ENCODE results near the gene COQ2. TPM values are rescaled to one million over a fixed set of nuclear protein-coding genes. Genes with fewer than 3 reads are reported as not detected.
A peak's percentile ranks its signal among the peaks of the same experiment; 100 is the strongest.
"Not testable (repeated sequence)": the region's sequence is repeated elsewhere in the genome, so short reads cannot be mapped to it uniquely, and the experiment has no call there.

COQ2 gene
- polyA plus RNA-seq, 1 donor (not counting 4 experiments of a cell fraction or from before 2014, with no cell fraction given), result 29.1 TPM

DNA sequence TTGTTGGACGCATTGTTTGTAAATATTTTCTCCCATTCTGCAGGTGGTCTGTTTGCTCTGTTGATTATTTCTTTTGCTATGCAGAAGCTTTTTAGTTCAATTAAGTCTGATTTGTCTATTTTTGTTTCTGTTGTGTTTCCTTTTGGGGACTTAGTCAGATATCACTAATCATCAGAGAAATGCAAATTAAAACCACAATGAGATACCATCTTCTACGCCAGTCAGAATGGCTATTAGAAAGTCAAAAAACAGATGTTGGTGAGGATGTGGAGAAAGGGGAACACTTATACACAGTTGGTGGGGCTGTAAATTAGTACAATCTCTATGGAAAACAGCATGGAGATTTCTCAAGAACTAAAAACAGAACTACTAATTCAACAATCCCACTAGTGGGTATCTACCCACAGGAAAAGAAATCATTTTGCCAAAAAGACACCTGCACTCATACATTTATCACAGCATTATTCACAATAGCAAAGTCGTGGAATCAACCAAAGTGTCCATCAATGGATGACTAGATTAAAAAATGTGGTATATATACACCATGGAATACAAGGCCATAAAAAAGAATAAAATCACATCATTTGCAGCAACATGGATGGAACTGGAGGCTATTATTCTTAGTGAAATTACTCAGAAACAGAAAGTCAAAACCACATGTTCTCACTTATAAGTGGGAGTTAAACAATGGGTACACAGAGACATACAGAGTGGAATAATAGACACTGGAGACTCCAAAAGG lies 8.1 kb downstream of the COQ2 start:
- Histone ChIP-seq H2AFZ (ENCODE audit: control insufficient read depth, low read length) (no peak overlapping the region), H3K4me2 (ENCODE audit: control insufficient read depth, extremely low read depth, insufficient read depth, low read depth, low read length) (no peak overlapping the region), H3K9ac (ENCODE audit: control insufficient read depth, extremely low read depth, insufficient read depth, low read length) (no peak overlapping the region), H3K36me3 (ENCODE audit: control insufficient read depth in 2 of 2, extremely low read depth in 1 of 2, insufficient read depth in 2 of 2, low read length in 2 of 2) (peaks cover 0 to 4% of the 10 kb centered on the region in 2 experiments), H4K20me1 (ENCODE audit: control insufficient read depth, extremely low read depth, insufficient read depth, low read length) (no peaks in the 10 kb centered on the region), H3K9me1 (ENCODE audit: control insufficient read depth, extremely low read depth, insufficient read depth, low read length) (no peaks in the 10 kb centered on the region), H3K4me1 (ENCODE audit: control insufficient read depth, extremely low read depth, insufficient read depth, low read length) (peaks cover under 1% of the 10 kb centered on the region), H3K79me2 (ENCODE audit: control insufficient read depth, insufficient read depth, low read length) (peaks cover 8% of the 10 kb centered on the region), H3K9me3 (ENCODE audit: control insufficient read depth, low read depth, low read length) (no peaks in the 10 kb centered on the region), H3K4me3 (ENCODE audit: control insufficient read depth in 2 of 3, extremely low read depth in 1 of 3, insufficient read depth in 2 of 3, low read depth in 1 of 3, low read length in 3 of 3) (no peak overlapping the region), H3K27ac (ENCODE audit: control insufficient read depth, insufficient read depth, low read length) (no peak overlapping the region), H3K27me3 (ENCODE audit: control insufficient read depth, extremely low read depth, insufficient read depth, low read length) (no peaks in the 10 kb centered on the region)
- TF ChIP-seq, protein P1, sequence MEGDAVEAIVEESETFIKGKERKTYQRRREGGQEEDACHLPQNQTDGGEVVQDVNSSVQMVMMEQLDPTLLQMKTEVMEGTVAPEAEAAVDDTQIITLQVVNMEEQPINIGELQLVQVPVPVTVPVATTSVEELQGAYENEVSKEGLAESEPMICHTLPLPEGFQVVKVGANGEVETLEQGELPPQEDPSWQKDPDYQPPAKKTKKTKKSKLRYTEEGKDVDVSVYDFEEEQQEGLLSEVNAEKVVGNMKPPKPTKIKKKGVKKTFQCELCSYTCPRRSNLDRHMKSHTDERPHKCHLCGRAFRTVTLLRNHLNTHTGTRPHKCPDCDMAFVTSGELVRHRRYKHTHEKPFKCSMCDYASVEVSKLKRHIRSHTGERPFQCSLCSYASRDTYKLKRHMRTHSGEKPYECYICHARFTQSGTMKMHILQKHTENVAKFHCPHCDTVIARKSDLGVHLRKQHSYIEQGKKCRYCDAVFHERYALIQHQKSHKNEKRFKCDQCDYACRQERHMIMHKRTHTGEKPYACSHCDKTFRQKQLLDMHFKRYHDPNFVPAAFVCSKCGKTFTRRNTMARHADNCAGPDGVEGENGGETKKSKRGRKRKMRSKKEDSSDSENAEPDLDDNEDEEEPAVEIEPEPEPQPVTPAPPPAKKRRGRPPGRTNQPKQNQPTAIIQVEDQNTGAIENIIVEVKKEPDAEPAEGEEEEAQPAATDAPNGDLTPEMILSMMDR (optimal IDR thresholded peaks at IDR 0.05 in 1 of 3, IDR thresholded peaks at IDR 0.05 in 1 of 3, conservative IDR thresholded peaks at IDR 0.05 in 1 of 3; ENCODE audit: extremely low read depth in 1 of 3, insufficient read depth in 2 of 3, low read length in 3 of 3), result no peak
- no peak for TF ChIP-seq EZH2 (IDR thresholded peaks at IDR 0.05; ENCODE audit: low read length)
- FAIRE-seq (no peak), DNase-seq (ENCODE audit: low read depth, low spot score) (no peak)
- dilution Hi-C loops (cut with MboI; ENCODE audit: extremely low pct_ligation_motif_present, low sequenced_read_pairs), result no loop called here

DNA sequence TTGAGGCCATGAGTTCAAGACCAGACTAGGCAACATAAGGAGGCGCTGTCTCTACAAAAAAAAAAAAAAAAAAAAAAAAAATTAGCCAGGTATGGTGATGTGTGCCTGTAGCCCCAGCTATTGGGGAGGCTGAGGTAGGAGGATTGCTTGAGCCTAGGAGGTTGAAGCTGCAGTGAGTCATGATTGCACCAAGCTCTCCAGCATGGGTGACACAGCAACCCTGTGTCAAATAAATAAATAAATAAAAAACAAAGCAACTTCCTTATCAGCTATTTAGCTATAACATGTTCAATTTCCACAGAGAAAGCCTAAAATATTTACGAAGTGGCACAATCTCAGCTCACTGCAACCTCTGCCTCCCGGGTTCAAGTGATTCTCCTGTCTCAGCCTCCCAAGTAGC lies 10.7 kb downstream of the COQ2 start:
- FAIRE-seq; H3K27ac ChIP-seq (ENCODE audit: control insufficient read depth, insufficient read depth, low read length); dilution Hi-C loops (cut with MboI; ENCODE audit: extremely low pct_ligation_motif_present, low sequenced_read_pairs); H2AFZ ChIP-seq (ENCODE audit: control insufficient read depth, low read length); H3K4me1 ChIP-seq (ENCODE audit: control insufficient read depth, extremely low read depth, insufficient read depth, low read length); H4K20me1 ChIP-seq (ENCODE audit: control insufficient read depth, extremely low read depth, insufficient read depth, low read length); H3K9me1 ChIP-seq (ENCODE audit: control insufficient read depth, extremely low read depth, insufficient read depth, low read length); H3K4me2 ChIP-seq (ENCODE audit: control insufficient read depth, extremely low read depth, insufficient read depth, low read depth, low read length); H3K9ac ChIP-seq (ENCODE audit: control insufficient read depth, extremely low read depth, insufficient read depth, low read length); H3K27me3 ChIP-seq (ENCODE audit: control insufficient read depth, extremely low read depth, insufficient read depth, low read length); H3K9me3 ChIP-seq (ENCODE audit: control insufficient read depth, low read depth, low read length); H3K36me3 ChIP-seq (ENCODE audit: control insufficient read depth in 2 of 2, extremely low read depth in 1 of 2, insufficient read depth in 2 of 2, low read length in 2 of 2); H3K79me2 ChIP-seq (ENCODE audit: control insufficient read depth, insufficient read depth, low read length); DNase-seq (ENCODE audit: low read depth, low spot score); H3K4me3 ChIP-seq (ENCODE audit: control insufficient read depth in 2 of 3, extremely low read depth in 1 of 3, insufficient read depth in 2 of 3, low read depth in 1 of 3, low read length in 3 of 3): not testable (repeated sequence)

DNA sequence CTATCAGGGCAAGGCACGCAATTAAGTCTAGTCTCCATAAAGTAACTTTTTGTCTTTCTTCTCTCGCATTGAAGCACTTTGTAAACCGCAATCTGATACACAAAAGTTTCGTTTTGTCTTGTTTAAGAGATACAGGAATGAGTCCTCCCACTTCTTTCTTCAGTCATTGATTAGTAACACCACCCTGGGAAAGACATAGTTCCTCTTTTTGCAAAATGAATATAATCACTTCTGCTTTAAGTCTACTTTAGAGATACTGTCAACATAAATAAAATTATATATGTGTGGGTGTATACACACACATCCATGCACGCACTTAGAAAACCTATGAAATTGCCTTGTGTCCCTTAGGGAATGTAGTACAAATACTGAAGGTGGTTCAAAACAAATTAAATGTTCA lies 11.7 kb downstream of the COQ2 start:
- Histone ChIP-seq H3K4me1 (ENCODE audit: control insufficient read depth, extremely low read depth, insufficient read depth, low read length) (no peaks in the 10 kb centered on the region), H3K27ac (ENCODE audit: control insufficient read depth, insufficient read depth, low read length) (no peak overlapping the region), H3K4me2 (ENCODE audit: control insufficient read depth, extremely low read depth, insufficient read depth, low read depth, low read length) (no peak overlapping the region), H2AFZ (ENCODE audit: control insufficient read depth, low read length) (no peak overlapping the region), H3K9me3 (ENCODE audit: control insufficient read depth, low read depth, low read length) (no peaks in the 10 kb centered on the region), H3K79me2 (ENCODE audit: control insufficient read depth, insufficient read depth, low read length) (no peaks in the 10 kb centered on the region), H3K9me1 (ENCODE audit: control insufficient read depth, extremely low read depth, insufficient read depth, low read length) (no peaks in the 10 kb centered on the region), H3K9ac (ENCODE audit: control insufficient read depth, extremely low read depth, insufficient read depth, low read length) (no peak overlapping the region), H3K27me3 (ENCODE audit: control insufficient read depth, extremely low read depth, insufficient read depth, low read length) (no peaks in the 10 kb centered on the region), H3K36me3 (ENCODE audit: control insufficient read depth in 2 of 2, extremely low read depth in 1 of 2, insufficient read depth in 2 of 2, low read length in 2 of 2) (peaks cover 2 to 8% of the 10 kb centered on the region in 2 experiments), H4K20me1 (ENCODE audit: control insufficient read depth, extremely low read depth, insufficient read depth, low read length) (no peaks in the 10 kb centered on the region), H3K4me3 (ENCODE audit: control insufficient read depth in 2 of 3, extremely low read depth in 1 of 3, insufficient read depth in 2 of 3, low read depth in 1 of 3, low read length in 3 of 3) (no peak overlapping the region)
- TF ChIP-seq, protein P1 (optimal IDR thresholded peaks at IDR 0.05 in 1 of 3, IDR thresholded peaks at IDR 0.05 in 1 of 3, conservative IDR thresholded peaks at IDR 0.05 in 1 of 3; ENCODE audit: extremely low read depth in 1 of 3, insufficient read depth in 2 of 3, low read length in 3 of 3), result no peak
- TF ChIP-seq EZH2 (IDR thresholded peaks at IDR 0.05; ENCODE audit: low read length), result no peak
- DNase-seq (ENCODE audit: low read depth, low spot score) (no peak), FAIRE-seq (peak; percentile 13)
- dilution Hi-C loops (cut with MboI; ENCODE audit: extremely low pct_ligation_motif_present, low sequenced_read_pairs), result no loop called here
